H1 (cell line): ENCODE results near the gene HMOX2.

ENCODE experiments used
- BRCA1 ChIP-seq: IDR thresholded peaks from 2 replicates; pipeline ENCODE4 v1.6.1; 2012; ENCODE audit warnings: low read depth, low read length, improper control_type of control experiment
- CEBPB ChIP-seq: IDR thresholded peaks from 2 replicates; pipeline ENCODE4 v1.6.1; 2012; ENCODE audit warnings: low read depth, low read length
- CHD1 ChIP-seq: IDR thresholded peaks from 2 replicates; pipeline ENCODE4 v1.6.1; 2012; ENCODE audit warnings: low read depth, low read length, improper control_type of control experiment
- CHD2 ChIP-seq: IDR thresholded peaks from 2 replicates; pipeline ENCODE4 v1.6.1; 2012; ENCODE audit warnings: low read length, improper control_type of control experiment
- CTCF ChIP-seq, 3 experiments: IDR thresholded peaks; 1 replicate in 2 of 3; 2 replicates in 1 of 3; pipeline versions ENCODE4 v1.5.1 to v1.6.1; 2011; ENCODE audit warnings: low read length in 3 of 3, mild to moderate bottlenecking in 3 of 3, inconsistent platforms in 2 of 3, low read depth in 1 of 3, moderate library complexity in 1 of 3; ENCODE audit not compliant: insufficient read depth in 1 of 3; ENCODE audit errors: control extremely low read depth in 1 of 3
- EZH2 ChIP-seq: fragments of 200-600 bp; sonication (generic); IDR thresholded peaks from 2 replicates; pipeline ENCODE4 v1.7.1; 2012; ENCODE audit warnings: low read depth, mild to moderate bottlenecking, moderate library complexity, low read length, inconsistent platforms; ENCODE audit not compliant: severe bottlenecking
- HDAC2 ChIP-seq, 2 experiments: fragments of 300-600 bp in 1 of 2; sonication (generic) in 1 of 2; IDR thresholded peaks; 2 replicates each; pipeline ENCODE4 v1.6.1; 2011 to 2012; ENCODE audit warnings: low read depth in 2 of 2, low read length in 2 of 2, mild to moderate bottlenecking in 2 of 2, moderate library complexity in 2 of 2, borderline replicate concordance in 1 of 2, inconsistent platforms in 1 of 2
- POLR2A ChIP-seq, 2 experiments: IDR thresholded peaks; 1 replicate in 1 of 2; 2 replicates in 1 of 2; pipeline ENCODE4 v1.6.1; 2011; ENCODE audit warnings: low read depth in 2 of 2, low read length in 2 of 2, mild to moderate bottlenecking in 2 of 2; ENCODE audit errors: control extremely low read depth in 1 of 2
- RAD21 ChIP-seq, 2 experiments: IDR thresholded peaks in 1 of 2; conservative IDR thresholded peaks in 1 of 2; 2 replicates each; pipeline ENCODE4 v1.6.1; 2011; ENCODE audit warnings: low read depth in 2 of 2, low read length in 2 of 2, improper control_type of control experiment in 1 of 2, inconsistent platforms in 1 of 2, mild to moderate bottlenecking in 1 of 2, moderate library complexity in 1 of 2
- RBBP5 ChIP-seq: IDR thresholded peaks from 2 replicates; pipeline ENCODE4 v1.7.1; 2012; ENCODE audit warnings: low read depth, mild to moderate bottlenecking, inconsistent platforms, low read length, moderate library complexity, borderline replicate concordance
- RFX5 ChIP-seq: IDR thresholded peaks from 2 replicates; pipeline ENCODE4 v1.6.1; 2011; ENCODE audit warnings: low read depth, low read length, improper control_type of control experiment, borderline replicate concordance
- SIX5 ChIP-seq: IDR thresholded peaks from 2 replicates; pipeline ENCODE4 v1.6.1; 2011; ENCODE audit warnings: mild to moderate bottlenecking, low read depth, low read length
- SP1 ChIP-seq: IDR thresholded peaks from 2 replicates; pipeline ENCODE4 v1.6.1; 2011; ENCODE audit warnings: low read depth, low read length
- TCF12 ChIP-seq: IDR thresholded peaks from 2 replicates; pipeline ENCODE4 v1.6.1; 2011; ENCODE audit warnings: low read depth, mild to moderate bottlenecking, low read length

- TF ChIP-seq RAD21 (IDR thresholded peaks at IDR 0.05 in 1 of 2, conservative IDR thresholded peaks at IDR 0.05 in 1 of 2; ENCODE audit: low read depth in 2 of 2, low read length in 2 of 2) (no peak), CHD1 (no peak), CTCF (IDR thresholded peaks at IDR 0.05; ENCODE audit: control extremely low read depth in 1 of 3, insufficient read depth in 1 of 3, low read depth in 1 of 3, low read length in 3 of 3) (no peak), CEBPB (no peak), EZH2 (no peak), SIX5 (no peak), HDAC2 (IDR thresholded peaks at IDR 0.05; ENCODE audit: borderline replicate concordance in 1 of 2, low read depth in 2 of 2, low read length in 2 of 2) (no peak), POLR2A (IDR thresholded peaks at IDR 0.05; ENCODE audit: control extremely low read depth in 1 of 2, low read depth in 2 of 2, low read length in 2 of 2) (no peak), SP1 (no peak), RBBP5 (no peak), RFX5 (no peak), TCF12 (no peak), CHD2 (no peak), BRCA1 (no peak)
Measured at GRCh38 chr16:4520913-4521312, 44.7 kb downstream of the HMOX2 start.
